ENCODE measurements around the gene MYD88.

Gene MYD88

DNA sequence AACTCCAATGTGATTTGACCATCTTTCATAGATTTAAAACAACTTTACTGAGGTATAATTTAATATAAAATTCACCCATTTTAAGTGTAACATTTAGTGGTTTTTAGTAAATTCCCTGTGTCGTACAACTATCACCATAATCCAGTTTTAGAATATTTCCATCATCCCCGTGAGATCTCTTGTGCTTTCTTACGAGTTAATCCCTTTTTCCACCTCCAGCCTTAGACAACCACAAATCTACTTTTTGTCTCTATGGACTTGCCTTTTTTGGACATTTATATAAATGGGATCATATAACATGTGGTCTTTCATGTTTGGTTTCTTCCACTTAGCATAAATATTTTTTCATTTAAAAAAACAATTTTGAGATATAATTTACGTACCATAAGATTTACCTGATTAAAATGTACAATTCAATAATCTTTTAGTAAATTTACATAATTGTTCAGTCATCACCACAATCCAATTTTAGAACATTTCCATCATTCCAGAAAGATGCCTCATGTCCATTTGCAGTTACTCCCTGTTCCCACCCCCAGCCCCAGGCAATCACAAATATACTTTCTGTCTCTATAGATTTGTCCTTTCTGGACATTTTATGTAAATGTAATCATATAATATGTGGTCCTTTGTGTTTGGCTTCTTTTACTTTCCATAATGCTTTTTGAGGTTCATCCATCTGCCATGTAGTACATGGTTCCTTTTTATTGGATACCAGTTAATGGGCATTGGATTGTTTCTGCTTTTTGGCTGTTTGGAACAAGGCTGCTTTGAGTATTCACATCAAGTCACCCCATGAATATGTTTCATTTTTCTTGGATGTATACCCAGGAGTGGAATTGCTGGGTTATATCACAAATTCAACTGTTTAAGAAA, 29.9 kb downstream of the MYD88 start:
- no peak for DNase-seq

DNA sequence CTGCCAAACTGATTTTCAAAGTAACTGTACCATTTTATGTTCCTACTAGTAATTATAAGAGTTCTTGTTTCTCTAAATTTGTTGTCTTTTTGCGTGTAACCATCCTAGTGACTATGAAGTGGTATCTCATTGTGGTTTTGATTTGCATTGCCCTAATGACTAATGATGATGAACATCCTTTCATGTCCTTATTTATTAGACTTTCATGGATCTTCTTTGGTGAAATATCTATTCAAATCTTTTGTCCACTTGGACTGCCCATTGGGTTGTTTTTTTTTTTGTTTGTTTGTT, 30.5 kb downstream of the MYD88 start:
- DNase-seq: no peak

DNA sequence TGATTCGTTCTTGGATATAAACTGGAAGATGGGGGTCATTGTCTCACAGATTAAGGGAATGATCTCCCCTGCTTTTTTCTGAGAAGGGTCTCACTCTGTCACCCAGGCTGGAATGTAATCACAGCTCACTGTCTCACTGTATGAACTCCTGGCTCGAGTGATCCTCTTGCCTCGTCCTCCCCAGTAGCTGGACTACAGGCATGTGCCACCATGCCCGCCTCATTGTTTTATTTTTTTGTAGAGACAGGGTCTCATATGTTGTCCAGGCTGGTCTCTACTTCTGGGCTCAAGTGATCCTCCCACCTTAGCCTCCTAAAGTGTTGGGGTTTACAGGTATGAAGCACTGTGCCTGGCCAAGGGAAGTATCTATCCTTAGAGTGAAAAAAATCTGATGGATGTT, 32.3 kb downstream of the MYD88 start:
- no peak for DNase-seq

DNA sequence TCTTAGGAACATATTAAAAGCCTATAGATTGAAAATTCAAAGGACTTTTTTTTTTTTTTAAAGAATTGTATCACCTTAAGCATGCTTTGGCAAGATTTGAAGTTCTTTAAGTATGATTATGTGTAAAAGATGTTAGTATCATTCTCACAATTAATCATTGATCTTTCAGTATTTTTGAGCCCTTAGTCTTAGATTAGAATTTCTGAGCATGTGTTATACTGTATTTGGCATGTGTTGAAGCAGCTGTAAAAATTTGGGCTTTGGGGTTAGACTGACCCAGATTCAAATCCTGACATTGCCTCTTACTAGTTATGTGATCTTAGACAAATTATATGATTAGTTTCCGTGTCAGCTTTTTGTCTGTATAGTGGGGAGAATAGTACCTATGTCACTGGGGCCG, 33.2 kb downstream of the MYD88 start:
- DNase-seq: no peak

DNA sequence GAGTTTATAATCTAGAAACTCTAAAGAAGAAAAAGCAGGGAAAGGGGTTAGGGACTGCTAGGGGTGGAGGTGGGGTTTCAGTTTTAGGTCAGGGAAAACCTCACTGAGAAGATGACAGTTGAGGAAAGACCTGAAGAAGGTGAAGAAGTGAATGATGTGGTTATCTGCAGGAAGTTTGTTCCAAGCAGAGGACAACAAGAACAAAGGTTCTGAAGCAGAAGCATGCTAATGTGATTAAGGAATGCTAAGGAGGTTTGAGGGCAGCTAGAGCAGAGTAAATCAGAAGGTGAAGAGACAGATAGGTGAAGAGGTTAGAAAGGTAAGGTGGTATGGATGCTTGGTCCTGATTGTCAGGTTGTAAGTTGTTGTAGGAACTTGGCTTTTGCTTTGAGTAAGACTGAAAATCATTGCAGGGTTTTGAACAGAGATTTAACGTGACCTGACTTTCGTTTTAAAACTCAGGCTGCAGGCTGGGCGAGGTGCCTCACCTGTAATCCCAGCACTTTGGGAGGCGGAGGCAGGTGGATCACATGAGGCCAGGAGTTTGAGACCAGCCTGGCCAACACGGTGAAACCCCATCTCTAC, 35.5 kb downstream of the MYD88 start:
- DNase-seq: no peak

DNA sequence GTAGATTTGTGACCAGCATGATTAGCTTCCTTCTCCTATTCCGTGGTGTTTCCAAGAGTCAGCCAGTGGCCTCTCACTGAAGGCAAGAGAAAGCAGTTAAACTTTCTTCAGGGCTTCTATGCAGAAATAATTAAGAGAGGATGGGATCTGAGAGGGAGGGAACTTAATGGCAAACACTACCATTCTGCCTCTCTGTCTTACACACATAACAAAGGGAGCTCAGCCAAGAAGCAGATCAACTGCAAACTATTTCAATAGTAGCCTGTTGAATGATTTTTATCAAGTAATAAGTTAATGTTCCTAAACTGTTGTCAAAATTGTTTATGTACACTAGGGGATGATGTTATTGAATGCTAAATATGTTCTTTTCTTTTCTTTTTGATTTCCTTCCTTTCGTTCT, 38.7 kb downstream of the MYD88 start:
- no peak for DNase-seq

DNA sequence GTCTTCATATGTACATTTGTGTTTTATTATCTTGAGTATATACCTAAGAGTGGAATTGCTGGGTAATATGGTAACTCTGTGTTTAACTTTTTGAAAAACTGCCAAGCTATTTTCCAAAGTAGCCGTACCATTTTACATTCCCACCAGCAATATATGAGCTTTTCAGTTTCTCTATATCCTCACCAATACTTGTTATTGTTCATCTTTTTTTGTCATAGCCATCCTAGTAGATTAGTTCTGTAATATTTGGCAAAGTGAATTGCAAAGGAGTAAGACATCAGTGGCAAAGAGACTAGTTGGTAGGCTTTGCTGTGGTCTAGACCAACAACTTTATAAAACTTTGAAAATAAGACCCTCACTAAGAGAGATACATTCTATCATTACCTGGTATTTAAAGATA, 48.3 kb downstream of the MYD88 start:
- no peak for DNase-seq

DNA sequence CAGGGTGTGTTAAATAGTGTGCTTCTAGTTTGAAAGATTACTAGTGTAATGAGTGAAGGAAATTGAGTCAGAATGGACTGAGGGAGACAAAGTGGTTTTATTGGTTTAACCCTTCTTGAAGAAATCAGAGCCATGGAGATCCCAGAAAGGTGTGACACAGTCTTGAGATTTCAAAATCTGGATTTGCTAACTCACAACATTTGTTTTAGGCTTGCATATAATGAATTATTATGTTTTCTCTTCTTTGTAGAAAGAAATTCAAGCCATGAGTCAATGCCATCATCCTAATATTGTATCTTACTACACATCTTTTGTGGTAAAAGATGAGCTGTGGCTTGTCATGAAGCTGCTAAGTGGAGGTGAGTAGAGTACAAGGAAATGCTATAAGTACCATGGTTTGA, 52.0 kb downstream of the MYD88 start:
- DNase-seq: no peak
